Measurements from ENCODE around the gene STPG3. TPM values are rescaled to one million over a fixed set of nuclear protein-coding genes. Genes with fewer than 3 reads are reported as not detected.
A peak's percentile ranks its signal among the peaks of the same experiment; 100 is the strongest.

The STPG3 gene
- total RNA-seq, 5 donors from 2014 or later (not counting 1 experiment from before 2014, with no cell fraction given), result 0.54 TPM; not detected in 4

GRCh38 chr9:137293094-137293481, 42.0 kb downstream of the STPG3 start:
- peaks cover 2 to 54% of the 10 kb centered on the region in 2 experiments for H3K27me3 ChIP-seq (replicated peaks in 1 of 2; ENCODE audit: control insufficient read depth in 2 of 2, extremely low read depth in 1 of 2, insufficient read depth in 2 of 2, low read length in 1 of 2)
- CTCF ChIA-PET, result interaction anchor here in 1 of 2 donors (0.7 kb wide), 1 partner anchor 52 kb away, joined by 3 read pairs; the partner anchor contains the start of gene TUBB4B

GRCh38 chr9:137293482-137294090, 42.5 kb downstream of the STPG3 start:
- WGBS (ENCODE audit: insufficient coverage), result 95% methylated on average over 23 of the region's 29 CpGs
- CTCF ChIA-PET, result interaction anchor here in 1 of 2 donors (0.6 to 0.7 kb wide), 2 partner anchors 52 to 129 kb away, joined by 3 read pairs; partner anchors contain the start of genes EXD3, NOXA1 and TUBB4B

More at GRCh38 chr9:137293094-137293481, 42.0 kb downstream of the STPG3 start:
- Mint-ChIP-seq H3K9me3 (no peaks in the 10 kb centered on the region), H3K27me3 (peaks cover 21 to 29% of the 10 kb centered on the region in 2 donors), H3K4me3 (peak overlapping the region in 1 of 3 donors; percentile 7), H3K36me3 (no peaks in the 10 kb centered on the region), H3K4me1 (peaks cover 7 to 15% (median 10%) of the 10 kb centered on the region in 3 donors), H3K27ac (no peak overlapping the region)
- Histone ChIP-seq H3K4me3 (ENCODE audit: control insufficient read depth in 1 of 2, extremely low read depth in 1 of 2, low read length in 1 of 2) (no peak overlapping the region), H3K27ac (ENCODE audit: low read length) (no peak overlapping the region), H3K36me3 (ENCODE audit: control insufficient read depth in 2 of 2, extremely low read depth in 1 of 2, insufficient read depth in 1 of 2, low read length in 1 of 2) (no peaks in the 10 kb centered on the region), H3K9me3 (no peaks in the 10 kb centered on the region), H3K4me1 (ENCODE audit: control insufficient read depth in 1 of 2, extremely low read depth in 1 of 2, insufficient read depth in 2 of 2, low read length in 2 of 2) (peaks cover 2 to 22% of the 10 kb centered on the region in 2 experiments)
- ATAC-seq (replicated peaks in 1 of 4) (no peak), DNase-seq (no peak)
- POLR2A ChIA-PET, result no interaction called here
- 89% methylated on average over 9 of the region's 15 CpGs for WGBS (ENCODE audit: insufficient coverage)

GRCh38 chr9:137294091-137294680, 43.1 kb downstream of the STPG3 start:
- WGBS (ENCODE audit: insufficient coverage), result 36% methylated on average over 4 of the region's 11 CpGs
- H3K27ac ChIP-seq (ENCODE audit: low read length), result no peak overlapping the region
- Mint-ChIP-seq H3K4me1 (peaks cover 7 to 15% (median 10%) of the 10 kb centered on the region in 3 donors), H3K27ac (no peak overlapping the region), H3K36me3 (no peaks in the 10 kb centered on the region), H3K4me3 (peak overlapping the region in 2 of 3 donors; percentile 39 to 62), H3K27me3 (peaks cover 21 to 37% of the 10 kb centered on the region in 2 donors), H3K9me3 (no peaks in the 10 kb centered on the region)
- H3K27me3 ChIP-seq (replicated peaks in 1 of 2; ENCODE audit: control insufficient read depth in 2 of 2, extremely low read depth in 1 of 2, insufficient read depth in 2 of 2, low read length in 1 of 2), result peaks cover 4 to 65% of the 10 kb centered on the region in 2 experiments
- H3K4me1 ChIP-seq (ENCODE audit: control insufficient read depth in 1 of 2, extremely low read depth in 1 of 2, insufficient read depth in 2 of 2, low read length in 2 of 2), result peaks cover 2 to 22% of the 10 kb centered on the region in 2 experiments
- no peaks in the 10 kb centered on the region for H3K9me3 ChIP-seq
- ATAC-seq (replicated peaks in 1 of 4) (peak in 1 of 4 experiments; percentile 52), DNase-seq (peak in 1 of 35 experiments; percentile 38)
- no peaks in the 10 kb centered on the region for H3K36me3 ChIP-seq (ENCODE audit: control insufficient read depth in 2 of 2, extremely low read depth in 1 of 2, insufficient read depth in 1 of 2, low read length in 1 of 2)
- POLR2A ChIA-PET, result interaction anchor here in 1 of 2 donors (0.6 kb wide), 1 partner anchor 660 kb away, joined by 3 read pairs; no protein-coding TSS in a partner anchor
- H3K4me3 ChIP-seq (ENCODE audit: control insufficient read depth in 1 of 2, extremely low read depth in 1 of 2, low read length in 1 of 2), result no peak overlapping the region
- CTCF ChIA-PET, result interaction anchor here in 1 of 2 donors (0.6 to 0.7 kb wide), 2 partner anchors 114 to 129 kb away, joined by 3 to 8 read pairs; partner anchors contain the start of genes EXD3 and NOXA1

More at GRCh38 chr9:137293482-137294090, 42.5 kb downstream of the STPG3 start:
- ATAC-seq (replicated peaks in 1 of 4) (no peak), DNase-seq (no peak)
- Histone ChIP-seq H3K4me1 (ENCODE audit: control insufficient read depth in 1 of 2, extremely low read depth in 1 of 2, insufficient read depth in 2 of 2, low read length in 2 of 2) (peaks cover 2 to 22% of the 10 kb centered on the region in 2 experiments), H3K9me3 (no peaks in the 10 kb centered on the region), H3K4me3 (ENCODE audit: control insufficient read depth in 1 of 2, extremely low read depth in 1 of 2, low read length in 1 of 2) (no peak overlapping the region), H3K27ac (ENCODE audit: low read length) (no peak overlapping the region), H3K27me3 (replicated peaks in 1 of 2; ENCODE audit: control insufficient read depth in 2 of 2, extremely low read depth in 1 of 2, insufficient read depth in 2 of 2, low read length in 1 of 2) (peaks cover 4 to 59% of the 10 kb centered on the region in 2 experiments), H3K36me3 (ENCODE audit: control insufficient read depth in 2 of 2, extremely low read depth in 1 of 2, insufficient read depth in 1 of 2, low read length in 1 of 2) (no peaks in the 10 kb centered on the region)
- peaks cover 7 to 15% (median 10%) of the 10 kb centered on the region in 3 donors for H3K4me1 Mint-ChIP-seq
- peak overlapping the region in 1 of 3 donors; percentile 62 for H3K4me3 Mint-ChIP-seq
- POLR2A ChIA-PET, result interaction anchor here in 1 of 2 donors (0.6 kb wide), 1 partner anchor 659 kb away, joined by 3 read pairs; no protein-coding TSS in a partner anchor
- H3K9me3 Mint-ChIP-seq, result no peaks in the 10 kb centered on the region
- peaks cover 21 to 34% of the 10 kb centered on the region in 2 donors for H3K27me3 Mint-ChIP-seq
- H3K36me3 Mint-ChIP-seq, result no peaks in the 10 kb centered on the region
- H3K27ac Mint-ChIP-seq, result no peak overlapping the region

- no peaks in the 10 kb centered on the region for H3K9me3 ChIP-seq
- no peaks in the 10 kb centered on the region for H3K9me3 Mint-ChIP-seq
- H3K27ac Mint-ChIP-seq, result no peak overlapping the region
- no peak overlapping the region for H3K27ac ChIP-seq (ENCODE audit: low read length)
- ChIA-PET POLR2A (no interaction called here), CTCF (interaction anchor here in 1 of 2 donors (0.7 kb wide), 1 partner anchor 114 kb away, joined by 8 read pairs; no protein-coding TSS in a partner anchor)
- 21% methylated on average over 26 of the region's 35 CpGs for WGBS (ENCODE audit: insufficient coverage)
- H3K4me3 ChIP-seq (ENCODE audit: control insufficient read depth in 1 of 2, extremely low read depth in 1 of 2, low read length in 1 of 2), result peak overlapping the region in 1 of 2 donors; percentile 15
- no peaks in the 10 kb centered on the region for H3K36me3 Mint-ChIP-seq
- peaks cover 22 to 40% of the 10 kb centered on the region in 2 donors for H3K27me3 Mint-ChIP-seq
- peaks cover 7 to 15% (median 11%) of the 10 kb centered on the region in 3 donors for H3K4me1 Mint-ChIP-seq
- H3K36me3 ChIP-seq (ENCODE audit: control insufficient read depth in 2 of 2, extremely low read depth in 1 of 2, insufficient read depth in 1 of 2, low read length in 1 of 2), result no peaks in the 10 kb centered on the region
- ATAC-seq (replicated peaks in 1 of 4), result peak; percentile 14 to 53 (median 20)
- peak in 1 of 35 experiments; percentile 38 for DNase-seq
- H3K27me3 ChIP-seq (replicated peaks in 1 of 2; ENCODE audit: control insufficient read depth in 2 of 2, extremely low read depth in 1 of 2, insufficient read depth in 2 of 2, low read length in 1 of 2), result peaks cover 6 to 67% of the 10 kb centered on the region in 2 experiments
- H3K4me1 ChIP-seq (ENCODE audit: control insufficient read depth in 1 of 2, extremely low read depth in 1 of 2, insufficient read depth in 2 of 2, low read length in 2 of 2), result peaks cover 2 to 22% of the 10 kb centered on the region in 2 experiments
- peak overlapping the region in 2 of 3 donors; percentile 39 to 62 for H3K4me3 Mint-ChIP-seq
Observed at GRCh38 chr9:137294681-137295237, 43.7 kb downstream of the STPG3 start.

GRCh38 chr9:137295238-137295811, 44.2 kb downstream of the STPG3 start:
- H3K27ac ChIP-seq (ENCODE audit: low read length), result no peak overlapping the region
- peak overlapping the region in 1 of 2 donors; percentile 15 for H3K4me3 ChIP-seq (ENCODE audit: control insufficient read depth in 1 of 2, extremely low read depth in 1 of 2, low read length in 1 of 2)
- Mint-ChIP-seq H3K27me3 (peaks cover 24 to 44% of the 10 kb centered on the region in 2 donors), H3K9me3 (no peaks in the 10 kb centered on the region), H3K4me1 (peaks cover 7 to 15% (median 14%) of the 10 kb centered on the region in 3 donors), H3K36me3 (no peaks in the 10 kb centered on the region), H3K27ac (no peak overlapping the region), H3K4me3 (peak overlapping the region in 1 of 3 donors; percentile 62)
- ChIA-PET CTCF (no interaction called here), POLR2A (no interaction called here)
- peaks cover 7 to 67% of the 10 kb centered on the region in 2 experiments for H3K27me3 ChIP-seq (replicated peaks in 1 of 2; ENCODE audit: control insufficient read depth in 2 of 2, extremely low read depth in 1 of 2, insufficient read depth in 2 of 2, low read length in 1 of 2)
- ATAC-seq (replicated peaks in 1 of 4) (peak; percentile 81 to 93 (median 83)), DNase-seq (peak in 24 of 35 experiments; percentile 9 to 74 (median 36))
- WGBS (ENCODE audit: insufficient coverage), result 1% methylated on average over 76 of the region's 76 CpGs
- H3K9me3 ChIP-seq, result no peaks in the 10 kb centered on the region
- H3K4me1 ChIP-seq (ENCODE audit: control insufficient read depth in 1 of 2, extremely low read depth in 1 of 2, insufficient read depth in 2 of 2, low read length in 2 of 2), result peaks cover 2 to 26% of the 10 kb centered on the region in 2 experiments
- no peaks in the 10 kb centered on the region for H3K36me3 ChIP-seq (ENCODE audit: control insufficient read depth in 2 of 2, extremely low read depth in 1 of 2, insufficient read depth in 1 of 2, low read length in 1 of 2)
